Ectodermal cell (in vitro differentiated cells): ENCODE measurements around the gene ACTRT2. TPM values are rescaled to one million over a fixed set of nuclear protein-coding genes. Genes with fewer than 3 reads are reported as not detected.

ENCODE experiments used
- H3K27ac ChIP-seq: 2 replicates; pipeline ENCODE4 v1.7.0; 2013; ENCODE audit warnings: mild to moderate bottlenecking, low read depth, low read length; ENCODE audit not compliant: insufficient read depth, poor library complexity, severe bottlenecking
- H3K27me3 ChIP-seq: 2 replicates; pipeline ENCODE4 v1.7.0; 2013; ENCODE audit warnings: mild to moderate bottlenecking, low read length; ENCODE audit not compliant: insufficient read depth, control insufficient read depth, poor library complexity, severe bottlenecking
- H3K36me3 ChIP-seq: one replicate; pipeline ENCODE4 v1.7.0; 2013; ENCODE audit warnings: low read length; ENCODE audit not compliant: control insufficient read depth, insufficient read depth
- H3K4me1 ChIP-seq: one replicate; pipeline ENCODE4 v1.7.0; 2013; ENCODE audit warnings: low read length; ENCODE audit not compliant: control insufficient read depth, insufficient read depth
- H3K4me3 ChIP-seq: 2 replicates; pipeline ENCODE4 v1.7.0; 2013; ENCODE audit warnings: low read depth, low read length, control low read depth; ENCODE audit not compliant: insufficient read depth
- H3K9me3 ChIP-seq: 2 replicates; pipeline ENCODE4 v1.7.0; 2013; ENCODE audit warnings: mild to moderate bottlenecking, low read length, moderate library complexity; ENCODE audit not compliant: control insufficient read depth
- WGBS, 2 experiments: methylation state at CpG; one replicate each; pipeline ENCODE4 v1.1.7; 2013; ENCODE audit warnings: missing lambda C conversion rate in 2 of 2; 5-methylcytosine and 5-hydroxymethylcytosine counted together
- polyA plus RNA-seq, 4 experiments: library from polyadenylated mRNA; stranded (reverse); fragments of 50-300 nt; gene quantifications; one replicate each; pipeline ENCODE4 v1.2.3, GENCODE V29; 2013

ACTRT2 gene
- not detected for polyA plus RNA-seq (2013, experiment 1 of 4)
- not detected for polyA plus RNA-seq (2013, experiment 2 of 4)
- polyA plus RNA-seq (2013, experiment 3 of 4) = not detected
- polyA plus RNA-seq (2013, experiment 4 of 4) = not detected

GRCh38 chr1:3021233-3021671 is at the start of gene ACTRT2:
Gene ACTRT2, plus strand, starts transcription at chr1:3021467. Its CDS starts 220 bp downstream, at chr1:3021687.
- Histone ChIP-seq H3K9me3 (no peaks in the 10 kb centered on the region), H3K27me3 (no peaks in the 10 kb centered on the region), H3K4me1 (no peaks in the 10 kb centered on the region), H3K4me3 (no peak within 1 kb of the TSS), H3K27ac (no peak within 1 kb of the TSS), H3K36me3 (no peaks in the 10 kb centered on the region)
- WGBS, 2 experiments = 57 to 59% methylated on average over 8 of the region's 8 CpGs

DNA sequence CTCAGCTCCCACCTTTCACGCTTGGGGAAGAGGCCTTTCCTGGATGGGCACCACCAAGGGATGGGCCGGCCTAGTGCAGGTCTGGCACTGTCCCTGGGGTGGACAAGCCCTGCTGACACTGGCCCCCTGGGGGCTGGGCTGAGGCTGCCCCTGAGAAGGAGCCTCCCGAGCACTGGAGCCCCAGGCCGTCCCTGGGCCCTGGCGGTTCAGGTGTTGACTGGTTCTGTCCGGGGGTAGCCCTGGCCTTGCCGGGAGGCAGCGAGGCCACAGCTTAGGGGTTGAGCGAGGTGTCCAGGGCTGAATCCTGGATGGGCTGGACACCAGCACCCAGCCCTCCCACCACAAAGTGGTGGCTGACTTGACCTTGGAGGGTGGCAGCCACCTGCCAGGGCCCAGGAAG is 49.7 kb upstream of the ACTRT2 start:
- Histone ChIP-seq H3K4me1 (no peaks in the 10 kb centered on the region), H3K36me3 (no peaks in the 10 kb centered on the region)
- 88 to 90% methylated on average over 9 of the region's 9 CpGs for WGBS, 2 experiments

DNA sequence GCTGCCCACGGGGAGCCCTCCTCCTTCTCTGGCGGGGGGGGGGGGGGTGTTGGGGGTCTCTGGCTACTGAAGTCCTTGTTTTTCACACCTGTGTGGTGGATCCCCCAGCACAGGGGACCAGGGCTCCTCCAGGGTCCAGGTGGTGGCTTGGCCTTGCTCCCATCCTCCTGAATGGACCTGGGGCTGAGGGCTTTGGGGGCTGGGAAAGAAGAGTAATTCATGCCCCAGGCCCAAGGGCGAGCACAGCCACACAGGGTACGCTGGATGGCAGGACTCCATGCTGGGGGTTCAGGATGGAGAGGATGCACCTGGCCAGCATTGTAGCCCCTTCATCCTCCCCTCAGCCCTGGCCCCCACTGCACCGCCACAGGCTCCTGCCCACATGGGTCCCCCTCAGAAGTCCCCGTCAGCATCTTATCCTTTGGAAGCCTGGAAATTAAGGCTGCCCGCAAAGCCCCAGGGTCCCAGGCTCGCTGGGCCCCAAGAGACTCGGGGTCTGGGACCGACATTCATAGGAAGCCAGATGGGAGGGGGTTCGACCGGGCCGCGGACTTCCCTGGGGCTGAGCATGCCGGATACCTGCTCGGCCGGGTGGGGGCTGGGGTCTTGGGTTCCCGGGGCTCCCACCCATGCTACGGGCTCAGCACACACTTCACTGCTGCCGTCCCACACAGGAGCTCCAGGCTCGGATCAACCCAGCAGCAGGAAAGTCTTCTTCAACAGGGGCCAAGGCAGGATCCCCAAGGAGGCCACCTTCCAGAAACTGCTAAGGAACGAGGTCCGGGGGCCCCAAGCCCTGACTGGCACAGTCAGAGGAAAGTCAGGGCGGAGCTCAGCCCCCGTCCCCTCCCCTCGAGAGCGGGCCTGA is 49.0 kb upstream of the ACTRT2 start:
- no peaks in the 10 kb centered on the region for H3K36me3 ChIP-seq
- H3K4me1 ChIP-seq = no peaks in the 10 kb centered on the region
- no peak overlapping the region for H3K27ac ChIP-seq
- WGBS, 2 experiments = 85% methylated on average over 26 of the region's 27 CpGs
- no peaks in the 10 kb centered on the region for H3K9me3 ChIP-seq
- H3K4me3 ChIP-seq = no peak overlapping the region
- H3K27me3 ChIP-seq = no peaks in the 10 kb centered on the region

More for the DNA sequence above, 49.7 kb upstream of the ACTRT2 start:
- Histone ChIP-seq H3K27ac (no peak overlapping the region), H3K9me3 (peaks cover 1% of the 10 kb centered on the region), H3K4me3 (no peak overlapping the region), H3K27me3 (no peaks in the 10 kb centered on the region)

DNA sequence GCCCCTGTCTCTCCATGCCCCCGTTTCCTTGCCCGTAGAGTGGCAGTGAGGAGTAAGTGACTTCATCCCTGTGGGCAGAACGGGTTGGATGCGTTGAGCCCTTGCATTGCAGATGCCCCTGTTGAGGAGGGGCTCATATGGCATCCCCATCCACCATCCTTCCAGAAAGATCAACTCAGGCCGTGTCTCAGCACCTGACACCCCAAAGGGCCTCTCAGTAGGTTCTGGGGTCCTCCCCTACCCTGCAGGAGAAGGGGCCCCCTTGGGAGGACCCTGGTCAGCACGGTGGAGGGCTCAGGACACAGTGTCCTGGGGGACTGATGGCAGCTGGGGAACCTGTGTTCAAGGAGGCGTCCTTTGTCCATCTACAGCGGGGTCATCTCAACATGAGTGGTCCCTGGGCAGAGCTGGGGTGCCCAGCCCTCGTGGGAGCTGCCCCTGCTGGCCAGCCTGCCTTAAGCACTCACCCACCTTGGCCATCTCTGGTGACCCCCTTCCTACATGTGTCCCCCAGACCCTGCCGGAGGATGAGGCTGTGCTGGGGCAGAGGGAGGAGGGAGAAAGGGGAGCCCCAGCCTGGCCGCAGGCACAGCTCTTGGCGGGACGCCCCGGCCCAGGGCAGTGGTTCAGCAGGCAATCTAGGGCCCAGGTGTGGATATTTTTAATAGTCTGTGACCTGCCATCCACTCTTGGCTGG is 48.2 kb upstream of the ACTRT2 start:
- Histone ChIP-seq H3K36me3 (no peaks in the 10 kb centered on the region), H3K4me1 (no peaks in the 10 kb centered on the region), H3K9me3 (no peaks in the 10 kb centered on the region), H3K27me3 (no peaks in the 10 kb centered on the region), H3K4me3 (no peak overlapping the region), H3K27ac (no peak overlapping the region)
- 78 to 79% methylated on average over 14 of the region's 14 CpGs for WGBS, 2 experiments

- Histone ChIP-seq H3K4me3 (no peak overlapping the region), H3K9me3 (no peaks in the 10 kb centered on the region)
- WGBS, 2 experiments = 73 to 74% methylated on average over 18 of the region's 18 CpGs
These were observed 47.4 kb upstream of the ACTRT2 start for GRCh38 chr1:2973601-2974593.

GRCh38 chr1:2974701-2975301 is 46.5 kb upstream of the ACTRT2 start:
- Histone ChIP-seq H3K4me3 (no peak overlapping the region), H3K27ac (no peak overlapping the region), H3K9me3 (no peaks in the 10 kb centered on the region), H3K27me3 (no peaks in the 10 kb centered on the region), H3K4me1 (no peaks in the 10 kb centered on the region), H3K36me3 (no peaks in the 10 kb centered on the region)
- WGBS, 2 experiments = 79 to 80% methylated on average over 18 of the region's 18 CpGs

More at GRCh38 chr1:2973601-2974593, 47.4 kb upstream of the ACTRT2 start:
- Histone ChIP-seq H3K36me3 (no peaks in the 10 kb centered on the region), H3K27me3 (no peaks in the 10 kb centered on the region), H3K27ac (no peak overlapping the region), H3K4me1 (no peaks in the 10 kb centered on the region)

DNA sequence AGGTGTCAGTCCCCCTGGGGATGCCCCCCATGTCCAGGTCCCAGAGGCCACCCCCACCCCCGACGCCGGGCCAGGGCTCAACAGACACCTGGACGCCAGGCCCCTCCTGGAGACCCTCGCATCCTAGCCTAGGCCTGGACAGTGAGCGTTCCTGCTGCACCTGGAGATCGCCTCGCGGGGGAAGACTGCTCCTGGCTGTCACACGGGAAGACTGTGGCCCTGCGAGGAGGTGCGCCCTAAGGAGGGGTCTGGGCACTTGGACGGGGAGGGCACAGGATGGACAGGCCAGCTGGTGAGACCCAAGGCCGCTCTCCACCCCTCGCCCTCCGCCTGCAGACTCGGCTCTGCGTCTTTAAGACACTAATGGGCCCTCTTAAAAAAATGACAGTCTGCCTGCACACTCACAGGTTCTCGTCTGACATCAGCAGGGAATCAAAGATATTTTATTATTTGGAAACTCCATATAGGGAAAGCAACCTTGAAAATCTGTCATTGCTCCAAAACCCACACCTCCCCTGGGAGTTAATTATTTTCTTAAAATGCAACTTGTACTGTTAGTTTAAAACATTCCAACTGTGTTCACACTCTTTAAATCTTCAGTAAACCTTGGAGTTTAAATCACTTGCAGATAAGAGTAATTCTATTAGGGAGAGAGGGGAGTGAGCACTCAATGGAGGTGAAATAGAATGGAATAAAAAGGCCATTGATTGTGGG is 45.6 kb upstream of the ACTRT2 start:
- Histone ChIP-seq H3K27ac (no peak overlapping the region), H3K36me3 (no peaks in the 10 kb centered on the region), H3K4me1 (no peaks in the 10 kb centered on the region), H3K4me3 (no peak overlapping the region), H3K27me3 (no peaks in the 10 kb centered on the region), H3K9me3 (no peaks in the 10 kb centered on the region)
- WGBS, 2 experiments = 88 to 89% methylated on average over 19 of the region's 19 CpGs

GRCh38 chr1:2976180-2976562 is 45.1 kb upstream of the ACTRT2 start:
- WGBS, 2 experiments = 87% methylated on average over 6 of the region's 6 CpGs
- H3K4me1 ChIP-seq = no peaks in the 10 kb centered on the region
- no peaks in the 10 kb centered on the region for H3K36me3 ChIP-seq
- H3K9me3 ChIP-seq = no peaks in the 10 kb centered on the region
- H3K27me3 ChIP-seq = no peaks in the 10 kb centered on the region
- no peak overlapping the region for H3K27ac ChIP-seq
- no peak overlapping the region for H3K4me3 ChIP-seq
